ENCODE measurements around the gene MRPL14. TPM values are rescaled to one million over a fixed set of nuclear protein-coding genes. Genes with fewer than 3 reads are reported as not detected.

MRPL14 gene
- total and polyA plus RNA-seq, 9 of the 15 experiments (the other 6 are each of a cell fraction or from before 2014, with no cell fraction given), result 126 to 424 (median 165) TPM

GRCh38 chr6:44161997-44162338 is 34.7 kb upstream of the MRPL14 start:
- FAIRE-seq (no peak), ATAC-seq (no peak), DNase-seq (ENCODE audit: extremely low read depth in 1 of 4, low spot score in 3 of 4) (peak in 2 of 4 experiments; percentile 57 to 59)
- Histone ChIP-seq H3K79me2 (ENCODE audit: control insufficient read depth, insufficient read depth, low read length) (no peaks in the 10 kb centered on the region), H4K20me1 (replicated peaks; ENCODE audit: control insufficient read depth, insufficient read depth, low read length) (no peaks in the 10 kb centered on the region), H3K27ac (ENCODE audit: extremely low read depth, low read depth, low read length) (no peak overlapping the region), H2AFZ (ENCODE audit: low read depth, low read length) (no peak overlapping the region), H3K27me3 (ENCODE audit: control insufficient read depth in 2 of 2, insufficient read depth in 2 of 2, low read length in 2 of 2) (peaks cover 3 to 14% of the 10 kb centered on the region in 2 experiments; a peak in 3 of 5 replicates), H3K4me3 (no peak overlapping the region), H3K9ac (ENCODE audit: insufficient read depth in 1 of 2, low read depth in 2 of 2, low read length in 2 of 2) (no peak overlapping the region), H3K4me1 (replicated peaks in 1 of 2; ENCODE audit: control insufficient read depth in 2 of 2, insufficient read depth in 2 of 2, low read length in 2 of 2) (peaks cover 8 to 13% of the 10 kb centered on the region in 2 experiments; a peak in 4 of 5 replicates), H3K36me3 (ENCODE audit: control insufficient read depth, insufficient read depth, low read length) (no peaks in the 10 kb centered on the region), H3K4me2 (ENCODE audit: insufficient read depth, low read length) (no peak overlapping the region), H3K9me3 (replicated peaks; ENCODE audit: control insufficient read depth, insufficient read depth, low read depth, low read length) (no peaks in the 10 kb centered on the region), H3K9me1 (ENCODE audit: control insufficient read depth, insufficient read depth, low read length) (no peaks in the 10 kb centered on the region)
- intact Hi-C loops (cut with micrococcal nuclease) (no loop called here), in situ Hi-C loops (cut with MboI) (no loop called here)
- BruUV-seq (replicated peaks), result no TSS peak
- ChIA-PET CTCF (ENCODE audit: low intra/inter-chr PET ratio) (no interaction called here), POLR2A (interaction anchor here (0.6 to 2.1 kb wide), 7 partner anchors 8 to 94 kb away, joined by 3 to 13 read pairs (median 3); partner anchors contain the start of gene HSP90AB1)
- WGBS (ENCODE audit: insufficient coverage, low coverage, missing lambda C conversion rate), result 4% methylated on average over 8 of the region's 8 CpGs
- TF ChIP-seq CLOCK (CRISPR knock-in tag; IDR thresholded peaks at IDR 0.05; ENCODE audit: borderline replicate concordance) (no peak), ZNF277 (CRISPR knock-in tag; IDR thresholded peaks at IDR 0.05; ENCODE audit: borderline replicate concordance) (no peak), RCOR1 (IDR thresholded peaks at IDR 0.05; ENCODE audit: borderline replicate concordance in 1 of 2, low read depth in 2 of 2, low read length in 2 of 2) (0 out of 4 replicates have a peak, but pooled peaks of 1 of the 2 experiments have one; percentile 6), TSHZ1 (CRISPR knock-in tag; IDR thresholded peaks at IDR 0.05) (no peak), ZNF512 (tag; IDR thresholded peaks at IDR 0.05) (no peak), ZNF518B (CRISPR knock-in tag; IDR thresholded peaks at IDR 0.05) (no peak), POLR3G (IDR thresholded peaks at IDR 0.05; ENCODE audit: extremely low read depth, insufficient read length, insufficient replicate concordance) (no peak), ZNF121 (CRISPR knock-in tag; conservative IDR thresholded peaks at IDR 0.05) (no peak), BCOR (IDR thresholded peaks at IDR 0.05) (no peak)

Data from K562 (cell line).